Spleen (tissue), 11 donors: Measurements from ENCODE around the gene PEX5L. TPM values are rescaled to one million over a fixed set of nuclear protein-coding genes. Genes with fewer than 3 reads are reported as not detected.

ENCODE experiments used
- DNase-seq: peaks from one replicate; pipeline ENCODE4 v3.0.0-alpha.2; 2020
- H3K27ac ChIP-seq, 8 donors: fragments of 200-600 bp; sonication (generic) in 7 of 8; 1 replicate in 4 of 8; 2 replicates in 4 of 8; pipeline versions ENCODE4 v1.5.0 to v1.8.0; 2016 to 2021; ENCODE audit warnings: inconsistent platforms in 4 of 8, mild to moderate bottlenecking in 4 of 8, moderate library complexity in 1 of 8
- H3K27me3 ChIP-seq, 7 donors: fragments of 200-600 bp; sonication (generic) in 6 of 7; replicated peaks in 1 of 7; 1 replicate in 4 of 7; 2 replicates in 3 of 7; pipeline versions ENCODE4 v1.5.0 to v1.8.0; 2016 to 2021; ENCODE audit warnings: inconsistent platforms in 3 of 7, mild to moderate bottlenecking in 1 of 7
- H3K36me3 ChIP-seq, 6 donors: fragments of 200-600 bp; sonication (generic) in 5 of 6; 1 replicate in 4 of 6; 2 replicates in 2 of 6; pipeline versions ENCODE4 v1.5.0 to v1.8.0; 2016 to 2021; ENCODE audit warnings: inconsistent platforms in 2 of 6
- H3K4me1 ChIP-seq, 6 donors: fragments of 200-600 bp; sonication (generic) in 5 of 6; 1 replicate in 3 of 6; 2 replicates in 3 of 6; pipeline versions ENCODE4 v1.5.0 to v1.8.0; 2016 to 2021; ENCODE audit warnings: inconsistent platforms in 3 of 6
- H3K4me3 ChIP-seq, 8 donors: fragments of 200-600 bp; sonication (generic) in 7 of 8; 1 replicate in 4 of 8; 2 replicates in 4 of 8; pipeline versions ENCODE4 v1.5.0 to v1.8.0; 2016 to 2021; ENCODE audit warnings: inconsistent platforms in 4 of 8, mild to moderate bottlenecking in 4 of 8, moderate library complexity in 2 of 8
- H3K9me3 ChIP-seq, 8 donors: fragments of 200-600 bp; sonication (generic) in 7 of 8; 1 replicate in 4 of 8; 2 replicates in 4 of 8; pipeline versions ENCODE4 v1.5.0 to v1.8.0; 2016 to 2021; ENCODE audit warnings: inconsistent platforms in 4 of 8
- POLR2A ChIP-seq, 3 donors: fragments of 450-650 bp; IDR thresholded peaks; one replicate each; pipeline ENCODE4 v1.5.1; 2017; ENCODE audit warnings: antibody characterized with exemption in 3 of 3, mild to moderate bottlenecking in 1 of 3
- POLR2AphosphoS5 ChIP-seq, 3 donors: sonication (generic); formaldehyde crosslinking; IDR thresholded peaks; one replicate each; pipeline ENCODE4 v1.5.1; 2017; ENCODE audit warnings: antibody characterized with exemption in 3 of 3
- WGBS, 5 donors: extraction: QIAGEN DNeasy Blood & Tissue Kit in 3 of 5; methylation state at CpG; one replicate each; pipeline versions ENCODE4 v1.1.5 to v1.1.7; 2013 to 2018; 5-methylcytosine and 5-hydroxymethylcytosine counted together
- intact Hi-C: fragments of 100-400 bp; cut with DNase I; formaldehyde crosslinking; loops from one replicate; pipeline ENCODE4 v1.15.0; 2023; ENCODE audit warnings: low total_unique reads
- polyA plus RNA-seq, 3 donors: library from polyadenylated mRNA; stranded (reverse); fragments of 200-250 nt; gene quantifications; one replicate each; pipeline ENCODE4 v1.2.1, GENCODE V29; 2013
- total RNA-seq, 7 donors: library from RNA; depleted of rRNA in 3 of 7; stranded (reverse); fragments of >200 nt in 3 of 7; fragmentation: NEBNext Ultra II Directional in 4 of 7; extraction: Animal tissue kit (Norgen Biotek cat#: 25700) in 4 of 7; gene quantifications; one replicate each; pipeline versions ENCODE4 v1.1.0 to v1.2.1, GENCODE V29; 2016 to 2021
- TF ChIP-seq, protein P1 (sequence below), 11 experiments: fragments of 200-600 bp in 7 of 11; fragments of 450-650 bp in 4 of 11; sonication (generic) in 4 of 11; IDR thresholded peaks in 8 of 11; conservative IDR thresholded peaks in 3 of 11; 1 replicate in 7 of 11; 2 replicates in 4 of 11; pipeline versions ENCODE4 v1.4.0 to v1.8.0; 2016 to 2021; ENCODE audit warnings: antibody characterized with exemption in 11 of 11, inconsistent platforms in 4 of 11, mild to moderate bottlenecking in 1 of 11
- donor health status: healthy with polysubstance abuse.
- donor health status: DM: no; HTN: no; CAD: no; lungs with moderate emphysema.
- donor health status: DM: no; HTN: no; CAD: no.
- donor health status: Bipolar disorder and iron deficiency.
- donor health status: healthy.
- donor health status: DM: no; HTN: no; CAD: no.
- donor health status: DM: yes; HTN: yes; CAD: no.

The PEX5L gene
- total and polyA plus RNA-seq, 10 donors: under 0.01 to 0.55 (median 0.02) TPM; not detected in 7

DNA sequence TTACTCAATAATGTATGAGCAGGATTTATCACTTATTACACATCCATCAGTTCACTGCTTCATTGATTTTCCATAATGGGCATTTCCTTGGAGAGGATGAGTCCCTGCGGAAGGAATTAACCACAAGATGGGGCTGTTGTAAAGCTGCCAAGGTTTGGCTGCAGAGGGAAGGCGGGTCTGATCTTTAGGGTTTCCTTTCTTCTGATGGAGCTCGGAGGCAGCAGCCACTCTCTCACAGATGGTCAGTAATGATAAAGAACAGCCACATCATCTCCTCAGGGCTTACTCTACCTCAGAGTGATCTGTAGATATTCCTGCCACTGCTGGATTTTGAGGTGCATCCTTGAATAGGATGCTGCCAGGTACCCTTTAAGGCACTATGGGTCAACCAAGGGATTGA, 268.7 kb downstream of the PEX5L start:
- H3K9me3 ChIP-seq: no peaks in the 10 kb centered on the region
- H3K36me3 ChIP-seq: peaks cover 0 to 57% (median 20%) of the 10 kb centered on the region in 6 donors
- no peak for DNase-seq
- 32 to 58% (median 45%) methylated on average over 3 of the region's 3 CpGs for WGBS, 5 donors
- TF ChIP-seq, protein P1, sequence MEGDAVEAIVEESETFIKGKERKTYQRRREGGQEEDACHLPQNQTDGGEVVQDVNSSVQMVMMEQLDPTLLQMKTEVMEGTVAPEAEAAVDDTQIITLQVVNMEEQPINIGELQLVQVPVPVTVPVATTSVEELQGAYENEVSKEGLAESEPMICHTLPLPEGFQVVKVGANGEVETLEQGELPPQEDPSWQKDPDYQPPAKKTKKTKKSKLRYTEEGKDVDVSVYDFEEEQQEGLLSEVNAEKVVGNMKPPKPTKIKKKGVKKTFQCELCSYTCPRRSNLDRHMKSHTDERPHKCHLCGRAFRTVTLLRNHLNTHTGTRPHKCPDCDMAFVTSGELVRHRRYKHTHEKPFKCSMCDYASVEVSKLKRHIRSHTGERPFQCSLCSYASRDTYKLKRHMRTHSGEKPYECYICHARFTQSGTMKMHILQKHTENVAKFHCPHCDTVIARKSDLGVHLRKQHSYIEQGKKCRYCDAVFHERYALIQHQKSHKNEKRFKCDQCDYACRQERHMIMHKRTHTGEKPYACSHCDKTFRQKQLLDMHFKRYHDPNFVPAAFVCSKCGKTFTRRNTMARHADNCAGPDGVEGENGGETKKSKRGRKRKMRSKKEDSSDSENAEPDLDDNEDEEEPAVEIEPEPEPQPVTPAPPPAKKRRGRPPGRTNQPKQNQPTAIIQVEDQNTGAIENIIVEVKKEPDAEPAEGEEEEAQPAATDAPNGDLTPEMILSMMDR (IDR thresholded peaks at IDR 0.05 in 8 of 11, conservative IDR thresholded peaks at IDR 0.05 in 3 of 11): peak in 1 of 11 experiments; percentile 22
- TF ChIP-seq POLR2A (IDR thresholded peaks at IDR 0.05): no peak
- no peak for TF ChIP-seq POLR2AphosphoS5 (IDR thresholded peaks at IDR 0.05)
- intact Hi-C loops: no loop called here
- no peak overlapping the region for H3K27ac ChIP-seq
- peaks cover 0 to 4% (median 0%) of the 10 kb centered on the region in 6 donors for H3K4me1 ChIP-seq
- no peaks in the 10 kb centered on the region for H3K27me3 ChIP-seq
- no peak overlapping the region for H3K4me3 ChIP-seq

- Histone ChIP-seq H3K9me3 (no peaks in the 10 kb centered on the region), H3K27ac (no peak overlapping the region), H3K4me3 (no peak overlapping the region), H3K27me3 (no peaks in the 10 kb centered on the region), H3K36me3 (peaks cover 0 to 60% (median 22%) of the 10 kb centered on the region in 6 donors), H3K4me1 (peaks cover 0 to 4% (median 0%) of the 10 kb centered on the region in 6 donors)
- no peak for TF ChIP-seq POLR2AphosphoS5 (IDR thresholded peaks at IDR 0.05)
- no peak for TF ChIP-seq POLR2A (IDR thresholded peaks at IDR 0.05)
- TF ChIP-seq, protein P1 (IDR thresholded peaks at IDR 0.05 in 8 of 11, conservative IDR thresholded peaks at IDR 0.05 in 3 of 11): no peak
- 89 to 95% (median 92%) methylated on average over 4 of the region's 4 CpGs for WGBS, 5 donors
- no peak for DNase-seq
- intact Hi-C loops: no loop called here
Observed at GRCh38 chr3:179766416-179767133, 270.2 kb downstream of the PEX5L start.

GRCh38 chr3:179765396-179765795, 271.3 kb downstream of the PEX5L start:
- H3K4me1 ChIP-seq: peaks cover 0 to 4% (median 0%) of the 10 kb centered on the region in 6 donors
- no peak for TF ChIP-seq POLR2A (IDR thresholded peaks at IDR 0.05)
- TF ChIP-seq, protein P1 (IDR thresholded peaks at IDR 0.05 in 8 of 11, conservative IDR thresholded peaks at IDR 0.05 in 3 of 11): no peak
- TF ChIP-seq POLR2AphosphoS5 (IDR thresholded peaks at IDR 0.05): no peak
- no peak overlapping the region for H3K4me3 ChIP-seq
- intact Hi-C loops: no loop called here
- DNase-seq: no peak
- peaks cover 0 to 64% (median 30%) of the 10 kb centered on the region in 6 donors for H3K36me3 ChIP-seq
- no peaks in the 10 kb centered on the region for H3K9me3 ChIP-seq
- no peaks in the 10 kb centered on the region for H3K27me3 ChIP-seq
- 86 to 93% (median 88%) methylated on average over 2 of the region's 2 CpGs for WGBS, 5 donors
- H3K27ac ChIP-seq: no peak overlapping the region

GRCh38 chr3:179760944-179761343, 275.8 kb downstream of the PEX5L start:
- TF ChIP-seq, protein P1 (IDR thresholded peaks at IDR 0.05 in 8 of 11, conservative IDR thresholded peaks at IDR 0.05 in 3 of 11): no peak
- no peak for TF ChIP-seq POLR2A (IDR thresholded peaks at IDR 0.05)
- TF ChIP-seq POLR2AphosphoS5 (IDR thresholded peaks at IDR 0.05): no peak
- no peaks in the 10 kb centered on the region for H3K27me3 ChIP-seq
- 75 to 92% (median 86%) methylated on average over 8 of the region's 8 CpGs for WGBS, 5 donors
- H3K9me3 ChIP-seq: no peaks in the 10 kb centered on the region
- H3K4me3 ChIP-seq: no peak overlapping the region
- DNase-seq: no peak
- no peaks in the 10 kb centered on the region for H3K4me1 ChIP-seq
- peaks cover 0 to 79% (median 24%) of the 10 kb centered on the region in 6 donors for H3K36me3 ChIP-seq
- intact Hi-C loops: no loop called here
- no peak overlapping the region for H3K27ac ChIP-seq
